Duodenal mucosa (tissue), 2 donors: ENCODE results near the gene SF1.

ENCODE experiments used
- H3K27ac ChIP-seq: one replicate; pipeline ENCODE4 v1.7.0; 2013; ENCODE audit warnings: low read depth, low read length
- H3K27me3 ChIP-seq, 2 donors: one replicate each; pipeline ENCODE4 v1.7.0; 2013; ENCODE audit warnings: low read length in 2 of 2, control low read depth in 1 of 2; ENCODE audit not compliant: insufficient read depth in 2 of 2, control insufficient read depth in 1 of 2
- H3K36me3 ChIP-seq, 2 donors: one replicate each; pipeline ENCODE4 v1.7.0; 2013; ENCODE audit warnings: low read length in 2 of 2, control low read depth in 1 of 2; ENCODE audit not compliant: insufficient read depth in 2 of 2, control insufficient read depth in 1 of 2
- H3K4me1 ChIP-seq, 2 donors: one replicate each; pipeline ENCODE4 v1.7.0; 2013; ENCODE audit warnings: low read length in 2 of 2, control low read depth in 1 of 2; ENCODE audit not compliant: insufficient read depth in 2 of 2, control insufficient read depth in 1 of 2
- H3K4me3 ChIP-seq, 2 donors: one replicate each; pipeline ENCODE4 v1.7.0; 2013; ENCODE audit warnings: low read length in 2 of 2, low read depth in 1 of 2
- H3K9ac ChIP-seq, 2 donors: one replicate each; pipeline ENCODE4 v1.7.0; 2013; ENCODE audit warnings: low read length in 2 of 2, low read depth in 1 of 2
- H3K9me3 ChIP-seq, 2 donors: one replicate each; pipeline ENCODE4 v1.7.0; 2013; ENCODE audit warnings: low read length in 2 of 2, control low read depth in 1 of 2; ENCODE audit not compliant: control insufficient read depth in 1 of 2

Gene SF1

DNA sequence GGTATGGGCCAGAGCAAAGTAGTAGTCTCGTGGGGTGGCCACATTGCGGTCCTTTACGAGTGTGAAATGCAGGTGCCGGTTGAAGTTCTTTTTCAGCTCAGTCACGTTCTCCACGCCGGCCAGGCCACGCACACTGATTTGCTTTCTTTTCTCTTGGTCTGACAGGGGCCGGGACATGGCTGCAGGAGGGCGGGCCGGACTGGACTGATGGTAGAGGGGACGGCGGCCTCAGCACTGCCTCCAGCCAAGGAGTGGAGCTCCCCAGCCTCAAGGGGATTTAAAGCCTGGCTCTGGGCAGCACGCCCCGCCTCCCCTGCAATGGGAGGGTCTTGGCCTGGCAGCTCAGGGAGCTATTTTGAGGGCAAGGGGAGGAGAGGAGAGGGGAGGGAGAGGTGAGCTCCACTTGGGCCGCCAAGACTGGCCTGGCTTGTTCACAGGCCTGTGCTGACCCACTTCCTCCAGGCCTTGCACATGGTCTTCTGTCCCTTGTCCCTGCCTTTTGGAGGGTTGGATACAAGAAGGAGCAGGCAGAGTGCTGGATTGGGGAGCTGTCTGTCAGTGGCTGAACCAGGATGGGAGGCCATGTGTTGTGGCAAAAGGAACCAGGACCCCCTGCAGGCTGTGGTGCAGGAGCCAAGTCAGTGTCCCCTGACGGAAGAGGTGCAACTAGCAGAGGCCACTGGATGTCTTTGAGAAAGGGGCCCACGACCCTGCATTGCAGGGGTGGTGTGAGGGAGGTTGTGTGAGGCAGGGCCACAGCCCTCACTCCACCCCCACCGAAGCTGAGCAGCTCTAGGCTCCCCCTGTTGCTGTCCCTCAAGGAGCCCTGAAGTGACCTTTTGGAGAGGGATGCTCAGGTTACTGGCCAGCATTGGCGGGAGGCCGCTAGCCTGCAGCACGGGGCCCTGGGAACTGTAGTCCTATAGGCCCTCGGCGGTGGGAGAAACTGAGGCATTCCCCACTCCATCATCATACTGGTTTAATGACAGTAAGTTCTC is 18.3 kb downstream of the SF1 start, which contains the start of gene PYGM:
TSS of gene PYGM (minus strand) at position 253 of the 998 bp plus-strand sequence. CDS start at position 177, 76 bp downstream.
- Histone ChIP-seq H3K27ac (no peak within 1 kb of the TSS), H3K9me3 (no peaks in the 10 kb centered on the region), H3K36me3 (peaks cover 26 to 34% of the 10 kb centered on the region in 2 donors), H3K27me3 (no peaks in the 10 kb centered on the region), H3K9ac (no peak within 1 kb of the TSS), H3K4me1 (peaks cover 0 to 18% of the 10 kb centered on the region in 2 donors), H3K4me3 (no peak within 1 kb of the TSS)

GRCh38 chr11:64759131-64759721 is 19.1 kb downstream of the SF1 start:
- no peak overlapping the region for H3K9ac ChIP-seq
- no peaks in the 10 kb centered on the region for H3K9me3 ChIP-seq
- H3K27me3 ChIP-seq: no peaks in the 10 kb centered on the region
- H3K36me3 ChIP-seq: peaks cover 19 to 27% of the 10 kb centered on the region in 2 donors
- no peak overlapping the region for H3K4me3 ChIP-seq
- H3K4me1 ChIP-seq: peaks cover 0 to 12% of the 10 kb centered on the region in 2 donors
- H3K27ac ChIP-seq: no peak overlapping the region

DNA sequence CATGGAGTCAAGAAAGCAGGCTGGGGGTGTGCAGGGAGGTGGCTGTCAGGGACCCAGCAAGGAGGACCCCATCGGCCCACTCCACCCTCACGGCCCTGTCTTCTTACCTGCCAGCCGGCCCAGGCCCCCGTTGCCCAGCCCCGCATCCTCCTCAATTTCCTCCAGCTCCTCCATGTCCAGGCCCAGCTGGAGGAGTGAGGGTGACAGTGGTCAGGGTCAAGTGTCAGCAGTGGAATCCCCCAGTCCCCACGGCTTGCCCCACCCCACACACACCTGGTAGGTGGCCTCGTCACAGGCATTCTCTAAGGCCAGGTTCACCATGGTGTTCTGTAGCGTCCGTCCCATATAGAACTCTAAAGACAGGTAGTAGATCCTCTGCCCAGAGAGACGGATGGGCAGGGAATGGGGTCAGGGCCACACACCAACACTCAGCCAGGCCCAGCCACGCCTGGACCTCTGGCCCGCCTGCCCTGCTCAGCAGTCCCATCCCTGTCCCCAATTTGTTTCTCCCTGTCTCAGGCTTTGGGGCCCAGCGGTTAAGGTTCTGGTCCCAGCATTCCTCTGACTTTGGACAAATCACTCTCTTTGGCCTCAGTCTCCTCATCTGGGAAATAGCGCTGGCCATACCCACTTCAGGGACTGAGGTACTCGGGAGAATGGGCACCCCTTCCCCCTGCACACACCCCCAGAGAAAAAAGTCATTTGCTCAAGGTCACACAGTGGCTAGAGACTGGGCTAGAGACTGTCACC is 19.8 kb downstream of the SF1 start:
- Histone ChIP-seq H3K27me3 (no peaks in the 10 kb centered on the region), H3K9me3 (no peaks in the 10 kb centered on the region), H3K4me3 (no peak overlapping the region), H3K4me1 (peaks cover 0 to 12% of the 10 kb centered on the region in 2 donors), H3K36me3 (peaks cover 14 to 20% of the 10 kb centered on the region in 2 donors), H3K9ac (no peak overlapping the region), H3K27ac (no peak overlapping the region)

GRCh38 chr11:64757549-64758329 is 20.6 kb downstream of the SF1 start:
- H3K27ac ChIP-seq: no peak overlapping the region
- H3K4me3 ChIP-seq: no peak overlapping the region
- H3K27me3 ChIP-seq: no peaks in the 10 kb centered on the region
- H3K9ac ChIP-seq: no peak overlapping the region
- no peaks in the 10 kb centered on the region for H3K9me3 ChIP-seq
- peaks cover 0 to 6% of the 10 kb centered on the region in 2 donors for H3K4me1 ChIP-seq
- peaks cover 8 to 12% of the 10 kb centered on the region in 2 donors for H3K36me3 ChIP-seq

GRCh38 chr11:64755681-64756361 is 22.5 kb downstream of the SF1 start:
- H3K27ac ChIP-seq: no peak overlapping the region
- H3K27me3 ChIP-seq: no peaks in the 10 kb centered on the region
- H3K9ac ChIP-seq: no peak overlapping the region

DNA sequence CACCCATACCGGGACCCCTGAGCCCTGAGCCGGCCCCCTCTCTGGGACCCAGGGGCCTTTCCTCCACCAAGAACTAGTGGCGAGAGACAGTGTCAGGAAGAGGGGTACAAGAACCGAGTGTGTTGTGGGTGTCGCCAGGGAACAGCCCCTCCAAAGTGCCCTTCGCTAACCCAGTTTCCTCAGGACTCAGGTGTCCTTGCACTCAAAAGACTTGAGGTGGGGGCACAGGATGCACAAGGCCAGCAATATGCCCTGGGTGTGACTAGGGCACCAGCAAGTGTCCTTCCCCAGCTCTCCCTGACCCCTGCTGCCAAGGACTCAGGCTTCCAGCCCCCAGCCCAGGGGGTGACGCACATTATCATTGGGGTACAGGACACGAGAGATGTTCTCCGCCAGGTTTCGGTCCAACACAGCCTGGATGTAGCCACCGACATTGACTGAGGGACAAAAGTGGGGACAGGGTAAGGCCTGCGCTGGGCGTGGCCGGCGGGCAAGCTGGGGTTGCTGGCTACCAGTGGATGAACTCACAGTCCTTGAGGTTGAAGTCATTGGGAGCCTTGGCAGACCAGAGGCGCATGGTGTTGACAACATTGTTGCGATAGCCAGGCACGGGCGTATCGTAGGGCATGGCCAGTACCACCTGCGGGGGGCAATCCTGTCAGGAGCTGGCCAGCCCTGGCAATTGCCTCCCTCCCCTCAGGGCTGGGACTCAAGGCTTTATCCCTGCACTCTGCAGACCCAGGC is 23.3 kb downstream of the SF1 start:
- Histone ChIP-seq H3K27ac (no peak overlapping the region), H3K36me3 (no peaks in the 10 kb centered on the region), H3K4me1 (peaks cover 0 to 2% of the 10 kb centered on the region in 2 donors), H3K27me3 (no peaks in the 10 kb centered on the region), H3K9me3 (no peaks in the 10 kb centered on the region), H3K9ac (no peak overlapping the region), H3K4me3 (no peak overlapping the region)

More at GRCh38 chr11:64755681-64756361, 22.5 kb downstream of the SF1 start:
- H3K9me3 ChIP-seq: no peaks in the 10 kb centered on the region
- peaks cover 0 to 2% of the 10 kb centered on the region in 2 donors for H3K36me3 ChIP-seq
- H3K4me3 ChIP-seq: no peak overlapping the region
- peaks cover 0 to 6% of the 10 kb centered on the region in 2 donors for H3K4me1 ChIP-seq

DNA sequence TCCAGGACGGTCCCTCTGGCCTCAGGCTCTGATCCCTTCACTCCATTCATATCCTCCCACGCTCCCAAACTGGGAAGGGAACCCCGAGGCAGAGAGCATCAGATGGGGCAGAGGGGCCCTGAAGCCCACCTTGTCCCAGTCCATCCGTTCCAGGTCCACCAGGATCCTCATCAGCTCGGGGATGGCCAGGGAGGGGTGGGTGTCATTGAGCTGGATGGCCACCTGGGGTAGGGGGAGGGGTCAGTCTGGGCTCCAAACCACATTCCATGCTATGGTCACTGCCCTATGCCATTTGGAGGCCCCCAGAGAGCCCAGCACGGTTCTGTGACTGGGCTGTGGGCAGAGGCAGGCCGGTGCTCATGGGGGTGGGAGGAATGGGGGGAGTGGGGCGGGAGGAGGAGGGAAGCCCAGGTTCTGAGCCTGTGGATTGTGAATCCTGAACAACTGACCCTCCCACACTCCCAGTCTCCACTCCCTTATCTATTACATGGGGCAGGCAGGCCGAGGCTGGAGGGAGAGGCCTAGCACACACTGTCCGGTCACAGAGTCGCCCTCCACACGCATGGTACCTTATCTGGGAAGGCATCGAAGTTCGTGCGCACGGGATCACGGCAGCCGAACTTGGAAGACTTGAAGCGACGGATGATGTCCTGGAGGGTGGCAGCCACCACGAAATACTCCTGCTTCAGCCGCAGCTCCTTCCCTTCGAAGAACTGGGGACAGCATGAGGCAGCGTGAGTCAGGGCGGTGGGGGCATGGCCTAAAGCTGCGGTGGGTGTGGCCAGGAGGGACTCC is 24.0 kb downstream of the SF1 start:
- H3K27ac ChIP-seq: no peak overlapping the region
- H3K4me3 ChIP-seq: no peak overlapping the region
- H3K27me3 ChIP-seq: no peaks in the 10 kb centered on the region
- no peaks in the 10 kb centered on the region for H3K4me1 ChIP-seq
- no peaks in the 10 kb centered on the region for H3K9me3 ChIP-seq
- H3K9ac ChIP-seq: no peak overlapping the region
- H3K36me3 ChIP-seq: no peaks in the 10 kb centered on the region

DNA sequence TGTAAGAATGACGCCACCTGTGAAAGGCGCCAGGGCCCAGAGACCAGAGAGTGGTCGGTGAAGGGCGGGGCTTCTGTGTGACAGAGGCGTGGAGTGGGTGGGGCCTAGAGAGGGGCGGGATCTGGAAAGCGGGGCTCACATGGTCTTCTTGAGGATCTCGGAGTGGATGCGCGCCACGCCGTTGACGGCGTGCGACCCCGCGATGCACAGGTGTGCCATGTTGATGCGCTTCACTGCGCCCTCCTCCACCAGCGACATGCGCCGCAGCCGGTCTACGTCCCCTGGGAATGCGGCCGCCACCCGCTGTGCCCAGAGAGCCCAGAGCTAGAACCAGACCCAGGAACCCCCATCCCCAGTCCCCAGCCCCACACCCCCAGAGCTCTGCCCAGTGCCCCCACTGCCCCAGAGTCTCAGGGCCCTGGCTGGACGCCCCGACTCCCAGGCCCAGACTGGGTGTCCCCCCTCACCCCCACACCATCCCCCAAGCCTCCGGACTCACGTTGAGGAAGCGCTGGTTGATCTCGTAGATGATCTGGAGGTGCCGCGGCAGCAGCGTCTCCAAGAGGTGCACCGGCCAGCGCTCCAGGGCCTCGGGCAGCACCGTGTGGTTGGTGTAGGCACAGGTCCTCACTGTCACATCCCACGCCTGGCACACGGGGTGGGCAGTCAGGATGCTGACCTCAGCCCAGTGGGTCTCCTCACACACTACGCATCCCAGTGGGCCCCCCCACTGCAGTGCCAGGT is 24.8 kb downstream of the SF1 start:
- H3K4me3 ChIP-seq: no peak overlapping the region
- no peaks in the 10 kb centered on the region for H3K27me3 ChIP-seq
- no peaks in the 10 kb centered on the region for H3K4me1 ChIP-seq
- no peaks in the 10 kb centered on the region for H3K9me3 ChIP-seq
- H3K36me3 ChIP-seq: no peaks in the 10 kb centered on the region
- H3K9ac ChIP-seq: no peak overlapping the region
- H3K27ac ChIP-seq: no peak overlapping the region
